ENCODE data around the gene PRKX.
"Not testable (repeated sequence)": the region's sequence is repeated elsewhere in the genome, so short reads cannot be mapped to it uniquely, and the experiment has no call there.

The PRKX gene

DNA sequence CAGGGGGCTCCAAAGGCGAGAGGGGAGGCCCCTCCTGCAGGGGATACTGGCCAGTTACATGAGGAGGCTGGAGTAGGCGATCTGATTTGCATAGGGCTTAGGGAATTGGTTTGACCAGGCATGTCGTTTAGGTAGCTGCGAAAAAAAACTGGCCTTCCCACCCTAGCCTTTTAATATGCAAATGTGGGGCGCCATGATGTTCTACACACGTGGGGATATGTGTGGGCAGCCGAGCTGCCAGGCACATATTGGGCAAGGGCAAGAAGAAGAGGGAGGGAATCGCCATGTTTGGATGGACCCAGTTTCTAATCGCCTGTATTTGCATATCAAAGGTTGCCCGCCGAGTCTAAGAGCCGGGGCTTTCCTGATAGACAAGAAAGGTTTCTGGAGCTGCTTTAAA is 121.3 kb downstream of the PRKX start:
- no peak overlapping the region for H3K4me3 ChIP-seq (ENCODE audit: low read depth, low read length)
- DNase-seq (ENCODE audit: low read depth), result no peak

DNA sequence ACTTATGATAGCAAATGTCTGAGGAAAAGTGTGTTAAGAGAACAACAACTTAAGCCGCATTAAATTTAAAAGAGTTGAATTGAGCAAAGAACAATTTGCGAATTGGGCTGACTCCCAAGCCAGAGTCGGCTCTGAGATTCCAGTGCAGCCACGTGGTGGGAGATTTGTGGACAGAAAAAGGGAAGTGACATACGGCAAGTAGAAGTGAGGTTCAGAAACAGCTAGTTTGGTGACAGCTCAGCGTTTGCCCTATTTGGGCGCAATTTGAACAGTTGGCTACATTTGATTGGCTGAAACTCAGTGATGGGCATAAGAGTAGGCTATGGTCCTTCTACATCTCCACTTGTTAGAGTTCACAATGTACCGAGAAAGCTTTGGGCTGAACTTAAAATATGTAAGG is 124.0 kb downstream of the PRKX start:
- no peak for DNase-seq (ENCODE audit: low read depth)
- H3K4me3 ChIP-seq (ENCODE audit: low read depth, low read length), result no peak overlapping the region

DNA sequence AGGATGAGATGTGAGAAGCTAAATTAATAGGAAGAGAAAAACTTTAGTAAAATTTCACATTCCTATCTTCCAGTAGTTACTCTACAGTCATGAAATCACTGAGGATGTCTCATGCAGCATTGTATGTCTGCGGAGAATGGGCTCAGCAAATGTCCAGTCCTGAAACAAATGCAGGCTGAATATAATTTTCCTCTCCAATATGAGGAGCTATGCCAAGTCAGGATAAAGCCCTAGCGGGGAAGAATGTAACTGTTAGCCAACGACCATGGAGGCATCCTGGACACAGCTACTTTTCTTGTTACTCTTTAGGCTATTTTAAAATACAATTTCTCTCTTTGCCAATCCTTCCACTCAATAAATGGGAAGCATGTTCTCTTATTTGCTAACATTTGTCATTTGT is 127.7 kb downstream of the PRKX start:
- no peak for DNase-seq (ENCODE audit: low read depth)
- H3K4me3 ChIP-seq (ENCODE audit: low read depth, low read length), result no peak overlapping the region

DNA sequence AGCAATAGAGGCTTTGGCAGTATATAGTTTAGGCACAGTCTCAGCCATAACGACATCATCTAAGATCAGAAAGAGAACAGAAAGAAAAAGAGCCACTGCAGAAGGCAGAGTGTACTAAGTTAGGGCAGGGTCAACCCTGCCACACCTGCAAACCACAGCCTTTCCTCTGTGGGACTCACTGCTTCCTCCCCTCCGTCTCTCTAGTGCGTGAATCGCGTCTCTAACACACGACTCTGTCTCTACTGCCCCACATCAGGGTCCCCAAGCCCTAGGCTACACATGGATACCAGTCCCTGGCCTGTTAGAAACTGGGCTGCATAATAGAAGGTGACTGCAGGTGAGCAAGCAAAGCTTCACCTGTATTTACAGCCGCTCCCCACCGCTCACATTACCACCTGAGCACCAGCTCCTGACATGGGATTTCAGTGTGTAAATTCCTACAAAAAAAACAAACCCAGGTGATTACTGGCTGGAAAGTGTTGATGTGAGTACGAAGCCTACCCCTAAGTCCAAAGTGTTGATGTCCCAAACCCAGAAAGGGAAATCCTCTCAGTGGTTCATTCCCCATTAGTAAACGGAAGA is 128.9 kb downstream of the PRKX start:
- no peak overlapping the region for H3K4me3 ChIP-seq (ENCODE audit: low read depth, low read length)
- no peak for DNase-seq (ENCODE audit: low read depth)

DNA sequence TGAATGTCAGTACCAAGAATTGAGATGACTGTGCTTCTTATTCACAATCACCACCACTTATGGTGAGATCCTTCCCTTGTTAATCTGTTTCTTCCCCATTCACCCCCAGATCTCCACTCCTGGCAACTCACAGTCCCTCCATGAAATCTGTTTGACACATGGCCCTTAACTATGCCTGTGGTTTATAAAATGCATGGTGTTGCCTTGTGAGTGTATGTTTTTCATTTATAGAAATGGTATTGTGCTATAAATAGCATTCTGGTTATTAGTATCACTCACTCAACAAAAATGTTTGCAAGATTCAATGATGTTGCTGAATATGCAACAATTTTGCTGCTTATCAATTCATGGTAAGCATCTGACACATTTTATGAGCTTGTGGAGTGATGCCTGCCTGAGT is 131.0 kb downstream of the PRKX start:
- H3K4me3 ChIP-seq (ENCODE audit: low read depth, low read length), result no peak overlapping the region
- no peak for DNase-seq (ENCODE audit: low read depth)

DNA sequence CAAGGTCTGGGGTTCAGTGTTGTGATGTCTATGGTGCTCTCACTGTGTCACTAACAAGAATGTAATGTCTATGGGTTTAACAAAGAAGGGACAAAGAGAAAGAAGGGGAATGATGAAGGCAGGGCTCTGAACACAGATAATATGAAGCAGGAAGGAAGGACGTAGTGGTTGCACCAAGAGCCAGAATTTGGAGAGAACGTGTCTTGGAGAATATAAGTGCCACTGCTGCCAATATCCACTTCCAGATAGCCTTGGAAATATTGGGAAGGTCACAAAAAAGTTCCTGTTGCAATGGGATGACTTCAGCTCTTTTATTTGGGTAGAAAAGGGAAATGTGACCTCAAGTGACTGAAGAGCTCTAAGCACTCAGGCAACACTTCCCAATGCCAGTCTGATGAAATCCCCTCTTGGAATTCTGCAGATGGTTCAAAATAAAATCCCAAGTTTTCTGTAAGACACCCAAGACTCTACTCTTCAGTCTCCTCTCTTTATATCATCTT is 131.8 kb downstream of the PRKX start:
- no peak for DNase-seq (ENCODE audit: low read depth)
- H3K4me3 ChIP-seq (ENCODE audit: low read depth, low read length), result no peak overlapping the region

DNA sequence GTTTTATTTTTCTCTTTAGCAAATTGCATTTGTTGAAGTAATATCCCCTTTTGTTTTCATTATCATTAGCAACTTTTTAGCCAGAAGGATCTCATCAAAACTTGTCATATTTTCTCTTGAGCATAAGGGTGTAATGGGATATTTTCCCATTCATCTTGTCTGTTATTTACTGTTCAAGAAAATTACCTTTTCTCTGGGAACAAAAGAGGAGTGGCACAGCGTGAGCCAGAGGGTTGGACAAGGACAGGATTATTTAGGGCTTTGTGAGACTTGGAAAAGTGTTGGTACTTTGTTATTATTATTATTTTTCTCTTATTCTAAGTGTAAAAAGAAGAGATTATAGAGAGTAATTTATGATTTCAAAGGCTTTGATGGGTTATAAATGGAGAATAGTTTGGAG is 135.9 kb downstream of the PRKX start:
- DNase-seq (ENCODE audit: low read depth), result no peak
- H3K4me3 ChIP-seq (ENCODE audit: low read depth, low read length), result no peak overlapping the region

DNA sequence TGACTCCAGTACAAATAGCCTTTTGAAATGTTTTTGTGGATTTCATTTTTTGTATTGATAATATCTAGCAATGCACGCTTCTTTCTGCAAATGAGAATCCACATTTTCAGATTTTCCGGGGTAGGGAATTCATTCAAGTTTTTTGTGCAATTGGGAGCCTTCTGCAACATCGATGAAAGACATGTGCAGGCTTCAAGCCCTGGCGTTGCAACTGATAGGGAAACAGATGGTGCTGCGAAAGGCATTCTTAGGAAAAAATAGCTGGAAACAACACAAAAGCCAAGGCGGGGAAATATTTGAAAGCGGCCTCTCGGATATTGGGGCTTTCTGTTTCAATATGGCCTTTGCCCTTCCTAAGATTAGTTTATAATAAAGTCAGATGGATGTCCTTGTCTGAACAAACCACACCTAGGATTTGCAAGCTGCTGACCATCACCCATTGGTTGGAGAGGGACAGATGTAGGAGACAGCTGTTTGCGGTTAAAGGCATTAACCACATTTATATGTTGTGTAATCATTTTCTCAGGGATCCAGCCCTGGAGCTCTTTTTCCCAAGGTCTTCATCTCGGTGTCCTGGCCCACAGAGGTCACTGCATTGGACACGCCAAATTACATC is 136.5 kb downstream of the PRKX start:
- H3K4me3 ChIP-seq (ENCODE audit: low read depth, low read length), result no peak overlapping the region
- peak; percentile 82 for DNase-seq (ENCODE audit: low read depth)

DNA sequence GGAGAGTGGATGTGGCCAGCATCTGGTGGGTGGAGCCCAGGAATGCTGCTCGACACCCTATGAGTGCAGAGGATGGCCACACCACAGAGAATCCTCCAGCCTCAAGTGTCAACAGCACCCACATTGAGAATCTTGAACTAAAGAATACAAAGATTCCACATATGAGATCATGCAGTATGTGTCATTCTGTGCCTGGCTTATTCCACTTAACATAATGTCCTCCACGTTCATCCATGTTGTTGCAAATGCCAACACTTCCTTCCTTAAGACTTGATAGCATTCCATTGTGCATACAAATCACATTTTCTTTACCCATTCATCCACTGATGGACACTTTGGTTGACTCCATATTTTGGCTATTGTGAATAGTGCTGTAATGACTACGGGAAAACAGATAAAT is 145.8 kb downstream of the PRKX start:
- DNase-seq (ENCODE audit: low read depth), result no peak
- no peak overlapping the region for H3K4me3 ChIP-seq (ENCODE audit: low read depth, low read length)

DNA sequence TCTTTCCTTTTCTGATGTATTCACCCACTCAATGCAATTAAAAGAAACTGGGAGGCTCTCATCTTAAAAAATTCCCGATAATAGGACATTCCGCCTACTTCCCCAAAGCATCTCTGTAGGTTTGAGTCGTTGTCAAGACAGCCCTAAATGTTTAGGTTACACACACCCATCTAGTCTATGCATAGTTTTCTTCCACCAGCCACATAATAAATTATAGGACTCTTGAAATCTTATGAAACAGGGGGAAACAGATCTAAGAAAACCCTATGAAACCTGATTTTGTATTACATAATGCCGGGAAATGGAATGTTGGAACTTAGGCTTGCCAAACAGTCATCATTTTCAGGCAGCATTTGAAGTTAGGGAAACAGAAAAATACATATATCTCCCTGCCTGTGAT is 150.0 kb downstream of the PRKX start:
- no peak for DNase-seq (ENCODE audit: low read depth)
- no peak overlapping the region for H3K4me3 ChIP-seq (ENCODE audit: low read depth, low read length)

DNA sequence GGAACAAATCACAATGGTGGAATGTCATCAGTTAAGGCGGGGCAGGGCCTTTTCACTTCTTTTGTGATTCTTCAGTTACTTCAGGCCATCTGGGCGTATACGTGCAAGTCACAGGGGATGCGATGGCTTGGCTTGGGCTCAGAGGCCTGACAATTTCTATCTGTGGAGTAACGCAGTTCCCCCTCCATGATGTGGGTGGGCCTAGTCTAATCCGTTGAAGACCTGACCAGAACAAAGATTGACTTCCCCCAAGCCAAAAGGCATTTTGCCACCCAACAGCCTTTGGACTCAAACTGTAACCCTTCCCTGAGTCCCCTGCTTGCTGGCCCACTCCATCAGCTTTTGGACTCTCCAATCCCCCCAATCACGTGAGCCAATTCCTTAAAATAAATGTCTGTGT is 153.4 kb downstream of the PRKX start:
- not testable (repeated sequence) for DNase-seq (ENCODE audit: low read depth); H3K4me3 ChIP-seq (ENCODE audit: low read depth, low read length)

Measured in skeletal muscle cell (primary cell).